ENCODE data around the gene ACTN1. TPM values are rescaled to one million over a fixed set of nuclear protein-coding genes. Genes with fewer than 3 reads are reported as not detected.

The ACTN1 gene
- total and polyA plus RNA-seq, 2 experiments from 2014 or later = 121 to 280 TPM

- H3K4me1 Mint-ChIP-seq = peaks cover 56% of the 10 kb centered on the region
These were observed 22.4 kb downstream of the ACTN1 start for GRCh38 chr14:68956724-68957123.

More at GRCh38 chr14:68956724-68957123, 22.4 kb downstream of the ACTN1 start:
- peaks cover 77% of the 10 kb centered on the region for H4K20me1 ChIP-seq (replicated peaks; ENCODE audit: insufficient read depth)
- H3K4me3 ChIP-seq = no peak overlapping the region
- H3K36me3 ChIP-seq (ENCODE audit: insufficient read depth) = no peaks in the 10 kb centered on the region; the same call in 1 of the 2 replicates
- peaks cover 26% of the 10 kb centered on the region for H3K36me3 Mint-ChIP-seq (ENCODE audit: low read depth)
- no peak overlapping the region for H2AFZ ChIP-seq
- no peak for DNase-seq (ENCODE audit: low spot score)
- H3K4me3 Mint-ChIP-seq = no peak overlapping the region
- no peaks in the 10 kb centered on the region for H3K9me3 Mint-ChIP-seq
- H3K27ac ChIP-seq (ENCODE audit: low read depth) = no peak overlapping the region
- H3F3A ChIP-seq (replicated peaks; ENCODE audit: low read depth) = no peaks in the 10 kb centered on the region
- no peaks in the 10 kb centered on the region for H3K27me3 ChIP-seq (ENCODE audit: insufficient read depth)
- no peak for ATAC-seq
- H3K9me2 ChIP-seq (ENCODE audit: insufficient read depth) = no peaks in the 10 kb centered on the region
- TF ChIP-seq STAT1 (IDR thresholded peaks at IDR 0.05; ENCODE audit: unreplicated experiment) (no peak), EZH2 (IDR thresholded peaks at IDR 0.05; ENCODE audit: low read depth, unreplicated experiment) (no peak), JUNB (IDR thresholded peaks at IDR 0.05; ENCODE audit: unreplicated experiment) (no peak), CTCF (conservative IDR thresholded peaks at IDR 0.05; ENCODE audit: low read depth in 2 of 2) (no peak), CREB1 (CRISPR knock-in tag; IDR thresholded peaks at IDR 0.05; ENCODE audit: low read depth) (no peak), EZH2phosphoT487 (IDR thresholded peaks at IDR 0.05; ENCODE audit: unreplicated experiment) (no peak), ZNF114 (CRISPR knock-in tag; IDR thresholded peaks at IDR 0.05) (no peak), ETS1 (IDR thresholded peaks at IDR 0.05) (no peak), POLR2AphosphoS5 (IDR thresholded peaks at IDR 0.05; ENCODE audit: low read depth) (no peak), NANOG (IDR thresholded peaks at IDR 0.05; ENCODE audit: borderline replicate concordance) (no peak), ZNF331 (CRISPR knock-in tag; IDR thresholded peaks at IDR 0.05; ENCODE audit: low read depth) (no peak)
- TF ChIP-seq, protein P1, sequence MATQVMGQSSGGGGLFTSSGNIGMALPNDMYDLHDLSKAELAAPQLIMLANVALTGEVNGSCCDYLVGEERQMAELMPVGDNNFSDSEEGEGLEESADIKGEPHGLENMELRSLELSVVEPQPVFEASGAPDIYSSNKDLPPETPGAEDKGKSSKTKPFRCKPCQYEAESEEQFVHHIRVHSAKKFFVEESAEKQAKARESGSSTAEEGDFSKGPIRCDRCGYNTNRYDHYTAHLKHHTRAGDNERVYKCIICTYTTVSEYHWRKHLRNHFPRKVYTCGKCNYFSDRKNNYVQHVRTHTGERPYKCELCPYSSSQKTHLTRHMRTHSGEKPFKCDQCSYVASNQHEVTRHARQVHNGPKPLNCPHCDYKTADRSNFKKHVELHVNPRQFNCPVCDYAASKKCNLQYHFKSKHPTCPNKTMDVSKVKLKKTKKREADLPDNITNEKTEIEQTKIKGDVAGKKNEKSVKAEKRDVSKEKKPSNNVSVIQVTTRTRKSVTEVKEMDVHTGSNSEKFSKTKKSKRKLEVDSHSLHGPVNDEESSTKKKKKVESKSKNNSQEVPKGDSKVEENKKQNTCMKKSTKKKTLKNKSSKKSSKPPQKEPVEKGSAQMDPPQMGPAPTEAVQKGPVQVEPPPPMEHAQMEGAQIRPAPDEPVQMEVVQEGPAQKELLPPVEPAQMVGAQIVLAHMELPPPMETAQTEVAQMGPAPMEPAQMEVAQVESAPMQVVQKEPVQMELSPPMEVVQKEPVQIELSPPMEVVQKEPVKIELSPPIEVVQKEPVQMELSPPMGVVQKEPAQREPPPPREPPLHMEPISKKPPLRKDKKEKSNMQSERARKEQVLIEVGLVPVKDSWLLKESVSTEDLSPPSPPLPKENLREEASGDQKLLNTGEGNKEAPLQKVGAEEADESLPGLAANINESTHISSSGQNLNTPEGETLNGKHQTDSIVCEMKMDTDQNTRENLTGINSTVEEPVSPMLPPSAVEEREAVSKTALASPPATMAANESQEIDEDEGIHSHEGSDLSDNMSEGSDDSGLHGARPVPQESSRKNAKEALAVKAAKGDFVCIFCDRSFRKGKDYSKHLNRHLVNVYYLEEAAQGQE (IDR thresholded peaks at IDR 0.05; ENCODE audit: unreplicated experiment) = no peak
- TF ChIP-seq, protein P2, sequence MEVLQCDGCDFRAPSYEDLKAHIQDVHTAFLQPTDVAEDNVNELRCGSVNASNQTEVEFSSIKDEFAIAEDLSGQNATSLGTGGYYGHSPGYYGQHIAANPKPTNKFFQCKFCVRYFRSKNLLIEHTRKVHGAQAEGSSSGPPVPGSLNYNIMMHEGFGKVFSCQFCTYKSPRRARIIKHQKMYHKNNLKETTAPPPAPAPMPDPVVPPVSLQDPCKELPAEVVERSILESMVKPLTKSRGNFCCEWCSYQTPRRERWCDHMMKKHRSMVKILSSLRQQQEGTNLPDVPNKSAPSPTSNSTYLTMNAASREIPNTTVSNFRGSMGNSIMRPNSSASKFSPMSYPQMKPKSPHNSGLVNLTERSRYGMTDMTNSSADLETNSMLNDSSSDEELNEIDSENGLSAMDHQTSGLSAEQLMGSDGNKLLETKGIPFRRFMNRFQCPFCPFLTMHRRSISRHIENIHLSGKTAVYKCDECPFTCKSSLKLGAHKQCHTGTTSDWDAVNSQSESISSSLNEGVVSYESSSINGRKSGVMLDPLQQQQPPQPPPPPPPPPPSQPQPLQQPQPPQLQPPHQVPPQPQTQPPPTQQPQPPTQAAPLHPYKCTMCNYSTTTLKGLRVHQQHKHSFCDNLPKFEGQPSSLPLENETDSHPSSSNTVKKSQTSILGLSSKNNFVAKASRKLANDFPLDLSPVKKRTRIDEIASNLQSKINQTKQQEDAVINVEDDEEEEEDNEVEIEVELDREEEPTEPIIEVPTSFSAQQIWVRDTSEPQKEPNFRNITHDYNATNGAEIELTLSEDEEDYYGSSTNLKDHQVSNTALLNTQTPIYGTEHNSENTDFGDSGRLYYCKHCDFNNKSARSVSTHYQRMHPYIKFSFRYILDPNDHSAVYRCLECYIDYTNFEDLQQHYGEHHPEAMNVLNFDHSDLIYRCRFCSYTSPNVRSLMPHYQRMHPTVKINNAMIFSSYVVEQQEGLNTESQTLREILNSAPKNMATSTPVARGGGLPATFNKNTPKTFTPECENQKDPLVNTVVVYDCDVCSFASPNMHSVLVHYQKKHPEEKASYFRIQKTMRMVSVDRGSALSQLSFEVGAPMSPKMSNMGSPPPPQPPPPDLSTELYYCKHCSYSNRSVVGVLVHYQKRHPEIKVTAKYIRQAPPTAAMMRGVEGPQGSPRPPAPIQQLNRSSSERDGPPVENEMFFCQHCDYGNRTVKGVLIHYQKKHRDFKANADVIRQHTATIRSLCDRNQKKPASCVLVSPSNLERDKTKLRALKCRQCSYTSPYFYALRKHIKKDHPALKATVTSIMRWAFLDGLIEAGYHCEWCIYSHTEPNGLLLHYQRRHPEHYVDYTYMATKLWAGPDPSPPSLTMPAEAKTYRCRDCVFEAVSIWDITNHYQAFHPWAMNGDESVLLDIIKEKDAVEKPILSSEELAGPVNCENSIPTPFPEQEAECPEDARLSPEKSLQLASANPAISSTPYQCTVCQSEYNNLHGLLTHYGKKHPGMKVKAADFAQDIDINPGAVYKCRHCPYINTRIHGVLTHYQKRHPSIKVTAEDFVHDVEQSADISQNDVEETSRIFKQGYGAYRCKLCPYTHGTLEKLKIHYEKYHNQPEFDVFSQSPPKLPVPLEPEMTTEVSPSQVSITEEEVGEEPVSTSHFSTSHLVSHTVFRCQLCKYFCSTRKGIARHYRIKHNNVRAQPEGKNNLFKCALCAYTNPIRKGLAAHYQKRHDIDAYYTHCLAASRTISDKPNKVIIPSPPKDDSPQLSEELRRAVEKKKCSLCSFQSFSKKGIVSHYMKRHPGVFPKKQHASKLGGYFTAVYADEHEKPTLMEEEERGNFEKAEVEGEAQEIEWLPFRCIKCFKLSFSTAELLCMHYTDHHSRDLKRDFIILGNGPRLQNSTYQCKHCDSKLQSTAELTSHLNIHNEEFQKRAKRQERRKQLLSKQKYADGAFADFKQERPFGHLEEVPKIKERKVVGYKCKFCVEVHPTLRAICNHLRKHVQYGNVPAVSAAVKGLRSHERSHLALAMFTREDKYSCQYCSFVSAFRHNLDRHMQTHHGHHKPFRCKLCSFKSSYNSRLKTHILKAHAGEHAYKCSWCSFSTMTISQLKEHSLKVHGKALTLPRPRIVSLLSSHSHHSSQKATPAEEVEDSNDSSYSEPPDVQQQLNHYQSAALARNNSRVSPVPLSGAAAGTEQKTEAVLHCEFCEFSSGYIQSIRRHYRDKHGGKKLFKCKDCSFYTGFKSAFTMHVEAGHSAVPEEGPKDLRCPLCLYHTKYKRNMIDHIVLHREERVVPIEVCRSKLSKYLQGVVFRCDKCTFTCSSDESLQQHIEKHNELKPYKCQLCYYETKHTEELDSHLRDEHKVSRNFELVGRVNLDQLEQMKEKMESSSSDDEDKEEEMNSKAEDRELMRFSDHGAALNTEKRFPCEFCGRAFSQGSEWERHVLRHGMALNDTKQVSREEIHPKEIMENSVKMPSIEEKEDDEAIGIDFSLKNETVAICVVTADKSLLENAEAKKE (CRISPR knock-in tag; IDR thresholded peaks at IDR 0.05) = no peak
- H3K27me3 Mint-ChIP-seq (ENCODE audit: insufficient read depth, low read depth, poor library complexity) = peaks cover 8% of the 10 kb centered on the region
- H3K4me2 ChIP-seq = no peak overlapping the region
- H3K27ac Mint-ChIP-seq = no peak overlapping the region
- H3K79me2 ChIP-seq (replicated peaks; ENCODE audit: insufficient read depth) = peaks cover 100% of the 10 kb centered on the region
- H3K4me1 ChIP-seq (ENCODE audit: insufficient read depth) = peaks cover 27% of the 10 kb centered on the region
